ENCODE data around the gene TIMM8A.
"Not testable (repeated sequence)": the region's sequence is repeated elsewhere in the genome, so short reads cannot be mapped to it uniquely, and the experiment has no call there.

The TIMM8A gene

DNA sequence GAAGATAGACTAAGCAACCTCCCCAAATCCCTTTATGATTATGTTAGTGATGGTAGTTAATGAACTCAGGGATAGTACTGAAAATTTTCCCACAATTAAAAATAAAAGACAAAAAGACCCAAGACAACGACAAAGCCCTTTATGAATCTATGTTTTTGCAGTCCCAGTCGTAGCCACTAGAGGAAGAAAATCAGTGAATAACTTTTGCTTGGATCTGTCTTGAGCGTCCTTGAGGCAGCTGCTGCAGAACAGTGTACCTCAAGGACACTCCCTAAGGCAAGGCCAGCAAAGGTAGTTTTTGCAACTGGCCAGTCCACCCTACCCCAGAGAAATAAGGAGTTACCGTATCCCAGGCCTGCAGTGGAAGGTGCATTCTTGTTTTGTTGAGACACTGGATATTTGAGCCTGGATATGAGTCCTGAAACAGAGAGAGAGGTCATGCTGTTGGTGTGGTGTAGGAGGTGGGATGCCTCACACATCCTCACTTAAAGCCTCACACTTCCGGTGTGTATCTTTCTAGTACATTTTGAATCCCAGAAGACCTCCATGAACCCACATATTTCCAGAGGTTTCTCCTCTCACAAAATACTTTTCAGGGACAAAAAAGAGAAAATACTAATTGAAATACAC is 8.7 kb upstream of the TIMM8A start:
- no peak for DNase-seq

DNA sequence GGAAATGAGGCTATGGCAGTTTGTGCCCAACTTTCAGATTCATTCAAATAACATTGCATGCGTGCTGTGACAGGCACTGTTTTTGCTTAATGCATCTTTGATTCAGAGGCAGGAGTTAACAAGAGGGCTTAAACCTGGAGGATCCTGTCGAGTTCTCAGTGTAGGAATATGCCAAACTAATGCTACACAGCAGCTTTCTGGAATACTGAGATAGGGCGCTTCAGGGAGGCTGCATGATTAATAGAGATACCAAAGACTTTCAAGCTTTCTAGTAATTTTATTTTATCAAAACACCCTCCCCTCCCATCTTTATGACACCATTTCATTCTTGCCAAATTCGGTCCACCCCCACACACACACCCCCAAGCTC is 636 bp upstream of the TIMM8A start:
- DNase-seq: no peak

DNA sequence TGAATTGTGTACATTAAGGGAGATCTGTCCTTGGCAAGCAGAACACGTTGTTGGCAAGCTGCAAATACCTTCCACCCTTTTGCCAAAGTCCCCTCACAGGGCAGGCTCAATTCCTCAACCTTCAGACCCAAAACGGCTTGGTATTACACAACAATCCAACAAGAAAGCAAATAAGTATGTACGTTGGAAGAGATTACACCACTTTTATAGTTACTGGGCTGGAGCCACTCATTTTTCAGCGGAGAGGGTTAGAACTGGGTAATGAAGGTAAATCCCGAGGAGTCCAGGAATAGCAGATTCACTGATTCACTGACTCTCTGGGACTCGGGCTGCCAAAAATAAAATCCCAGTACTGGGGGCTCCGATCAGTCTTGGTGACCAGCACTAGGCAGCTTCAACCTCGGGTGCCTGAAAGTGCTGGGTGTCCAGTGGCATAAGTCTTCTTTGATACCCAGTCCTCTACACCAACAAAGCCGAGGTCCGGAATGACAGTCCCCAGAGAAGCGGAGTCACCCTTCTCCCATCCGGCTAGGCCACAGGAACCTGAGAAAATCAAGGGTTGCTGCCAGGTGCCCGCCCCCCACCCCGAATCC is 587 bp downstream of the TIMM8A start:
- DNase-seq: no peak

DNA sequence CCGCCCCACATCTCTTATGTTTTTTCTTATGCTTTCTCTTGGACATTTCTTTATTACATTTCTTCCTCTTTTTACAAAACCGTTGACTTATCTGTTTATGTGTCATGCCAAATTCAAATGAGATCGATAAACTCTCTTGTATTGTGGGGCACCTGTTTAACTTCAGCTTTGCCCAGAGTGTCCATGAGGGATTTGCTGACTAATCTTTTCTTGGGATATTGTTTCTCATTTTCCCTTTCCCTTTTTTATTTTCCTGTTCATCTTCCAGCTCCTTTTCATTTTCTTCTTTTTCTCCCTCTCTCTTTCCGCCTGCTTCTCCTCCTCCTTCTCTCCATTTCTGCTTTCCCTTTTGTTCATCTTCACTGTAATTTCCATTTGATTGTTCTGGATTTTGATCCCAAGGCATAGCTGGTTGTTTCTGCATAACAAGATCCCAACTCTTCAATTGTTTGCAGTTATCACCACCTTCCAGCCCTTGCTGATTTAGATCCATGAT is 10.7 kb downstream of the TIMM8A start:
- no peak for DNase-seq

DNA sequence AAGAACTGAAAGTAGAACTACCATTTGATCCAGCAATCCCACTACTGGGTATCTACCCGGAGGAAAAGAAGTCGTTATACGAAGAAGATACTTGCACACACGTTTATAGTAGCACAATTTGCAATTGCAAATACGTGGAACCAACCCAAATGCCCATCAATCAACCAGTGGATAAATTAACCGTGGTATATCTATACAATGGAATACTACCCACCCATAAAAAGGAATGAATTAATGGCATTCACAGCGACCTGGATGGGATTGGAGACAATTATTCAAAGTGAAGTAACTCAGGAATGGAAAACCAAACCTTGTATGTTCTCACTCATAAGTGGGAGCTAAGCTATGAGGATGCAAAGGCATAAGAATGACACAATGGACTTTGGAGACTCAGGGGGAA is 14.2 kb downstream of the TIMM8A start:
- not testable (repeated sequence) for DNase-seq

DNA sequence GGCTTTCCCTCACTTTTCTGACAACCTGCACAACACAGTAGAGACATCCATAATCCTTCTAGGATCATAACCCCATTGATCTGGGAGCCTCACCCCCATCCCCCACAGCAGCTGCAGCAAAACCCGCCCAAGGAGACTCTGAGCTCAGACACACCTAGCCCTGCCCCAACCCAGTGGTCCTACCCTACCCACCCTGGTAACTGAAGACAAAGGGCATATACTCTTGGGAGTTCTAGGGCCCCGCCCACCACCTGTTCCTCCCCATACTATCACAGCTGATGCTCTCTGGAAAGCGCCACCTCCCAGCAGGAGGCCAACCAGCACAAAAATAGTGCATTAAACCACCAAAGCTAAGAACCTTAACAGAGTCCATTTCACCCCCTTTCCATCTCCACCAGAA is 21.9 kb downstream of the TIMM8A start:
- DNase-seq: not testable (repeated sequence)

DNA sequence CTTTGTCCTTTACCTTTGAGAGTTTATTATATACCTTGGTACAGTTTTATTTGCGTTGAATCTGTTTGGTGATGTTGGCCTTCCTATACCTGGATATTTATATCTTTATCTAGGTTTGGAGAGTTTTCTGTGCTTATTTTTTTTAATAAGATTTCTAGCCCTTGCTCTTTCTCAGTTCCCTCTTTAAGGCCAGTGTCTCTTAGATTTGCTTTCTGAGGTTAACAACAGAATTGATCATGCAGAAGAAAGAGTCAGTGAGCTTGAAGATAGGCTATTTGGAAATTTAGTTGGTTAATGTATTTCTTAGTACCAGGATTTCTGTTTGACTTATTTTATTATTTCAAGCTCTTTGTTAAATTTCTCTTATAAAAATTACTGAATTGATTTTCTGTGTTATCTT is 44.8 kb downstream of the TIMM8A start:
- DNase-seq: no peak

All from activated effector memory CD4-positive, alpha-beta T cell treated with anti-CD3 and anti-CD28 coated beads, Interleukin-2, amount 50 U/mL, for 16 hours (primary cell).